ENCODE data around the gene AUTS2.

DNA sequence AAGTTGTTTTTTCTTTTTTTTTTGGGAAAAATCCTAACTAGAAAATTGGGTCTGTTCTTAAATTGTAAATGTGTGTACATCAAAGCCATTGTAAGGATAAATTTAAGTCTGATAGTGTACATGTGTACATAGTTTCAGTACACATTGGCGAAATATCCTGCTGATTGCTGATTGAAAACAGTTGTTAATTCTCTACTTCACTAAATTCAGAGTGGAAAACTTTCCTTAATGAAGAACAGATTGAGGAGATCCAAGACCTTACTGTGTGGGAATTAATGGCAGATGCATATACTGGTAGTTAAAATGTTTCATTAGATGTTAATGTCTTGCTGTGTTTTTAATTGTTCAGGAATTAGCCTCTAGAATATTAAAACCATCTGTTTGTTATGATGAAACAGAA is 506.0 kb downstream of the AUTS2 start:
- TF ChIP-seq GATA3 (IDR thresholded peaks at IDR 0.05; ENCODE audit: low read depth, low read length) (no peak), GATA2 (IDR thresholded peaks at IDR 0.05; ENCODE audit: low read depth, low read length) (no peak)
